Effector memory CD4-positive, alpha-beta T cell (primary cell): ENCODE measurements around the gene CBFA2T3.
"Not testable (repeated sequence)": the region's sequence is repeated elsewhere in the genome, so short reads cannot be mapped to it uniquely, and the experiment has no call there.

ENCODE experiments used
- DNase-seq, 3 donors: peaks; one replicate each; pipeline ENCODE4 v3.0.0-alpha.2; 2020
- H3K27ac ChIP-seq: 2 replicates; pipeline ENCODE4 v1.7.0; 2013; ENCODE audit warnings: mild to moderate bottlenecking, low read length, moderate library complexity; ENCODE audit not compliant: insufficient read depth, poor library complexity, severe bottlenecking
- H3K27me3 ChIP-seq: replicated peaks from 2 replicates; pipeline ENCODE4 v1.7.0; 2013; ENCODE audit warnings: mild to moderate bottlenecking, low read length; ENCODE audit not compliant: insufficient read depth, control insufficient read depth, poor library complexity, severe bottlenecking
- H3K36me3 ChIP-seq: 2 replicates; pipeline ENCODE4 v1.7.0; 2013; ENCODE audit warnings: mild to moderate bottlenecking, low read length, moderate library complexity; ENCODE audit not compliant: control insufficient read depth, insufficient read depth
- H3K4me1 ChIP-seq: 2 replicates; pipeline ENCODE4 v1.7.0; 2013; ENCODE audit warnings: low read length, mild to moderate bottlenecking; ENCODE audit not compliant: control insufficient read depth, insufficient read depth, poor library complexity, severe bottlenecking
- H3K4me3 ChIP-seq: 2 replicates; pipeline ENCODE4 v1.7.0; 2013; ENCODE audit warnings: low read length, low read depth, mild to moderate bottlenecking; ENCODE audit not compliant: insufficient read depth, poor library complexity, severe bottlenecking
- H3K9me3 ChIP-seq: 2 replicates; pipeline ENCODE4 v1.7.0; 2013; ENCODE audit warnings: mild to moderate bottlenecking, low read length, moderate library complexity; ENCODE audit not compliant: control insufficient read depth

CBFA2T3 gene

DNA sequence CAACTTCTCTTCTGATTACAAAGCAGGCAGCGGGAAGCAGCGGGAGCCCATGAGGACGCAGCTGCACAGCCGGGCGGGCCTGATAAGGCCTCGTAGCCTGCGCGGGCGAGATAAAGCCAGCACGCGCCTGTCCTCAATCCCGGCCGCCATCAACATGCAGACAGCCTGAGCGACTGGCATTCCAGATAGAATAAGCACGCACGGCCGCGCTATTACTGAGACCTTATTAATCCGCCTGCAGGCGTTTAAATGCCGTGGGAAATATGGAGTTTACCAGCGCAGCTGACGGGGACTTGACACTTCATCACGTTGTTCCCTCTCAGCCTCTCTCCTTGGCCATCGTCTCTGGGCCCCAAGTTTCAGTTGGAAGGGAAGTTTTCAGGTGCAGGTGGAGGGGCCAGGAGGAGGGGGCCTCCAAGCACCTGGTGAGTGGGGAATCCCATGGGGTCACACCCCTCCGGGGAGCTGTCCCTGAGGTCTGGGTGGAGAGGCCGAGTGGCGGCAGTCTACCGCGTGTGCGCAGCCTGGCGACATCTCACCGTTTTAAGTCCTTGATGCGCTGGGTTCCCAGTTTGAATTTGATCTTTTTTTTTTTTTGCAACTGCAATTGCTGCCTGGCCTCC is 27.3 kb upstream of the CBFA2T3 start:
- H3K36me3 ChIP-seq = no peaks in the 10 kb centered on the region
- H3K27ac ChIP-seq = no peak overlapping the region
- no peaks in the 10 kb centered on the region for H3K27me3 ChIP-seq
- H3K4me3 ChIP-seq = no peak overlapping the region
- H3K4me1 ChIP-seq = peaks cover 2% of the 10 kb centered on the region
- H3K9me3 ChIP-seq = no peaks in the 10 kb centered on the region
- DNase-seq = no peak

DNA sequence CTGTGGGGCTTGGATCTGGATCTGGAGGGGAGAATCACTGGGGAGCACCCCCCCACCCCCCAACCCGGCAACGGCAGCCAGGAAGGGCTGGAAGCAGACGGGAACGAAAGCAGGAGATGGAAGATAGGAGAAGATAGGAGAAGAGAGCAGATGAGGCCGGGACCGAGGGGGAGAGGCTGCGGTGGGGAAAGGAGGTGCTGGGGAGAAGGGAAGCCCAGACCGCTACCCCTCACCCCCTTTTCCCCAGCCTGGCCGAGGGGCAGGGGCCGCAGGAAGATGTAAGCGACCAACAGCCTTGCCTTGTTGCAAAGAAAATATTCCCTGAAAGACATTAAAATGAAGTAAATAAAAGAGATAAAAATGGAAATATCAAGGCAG is 26.8 kb upstream of the CBFA2T3 start:
- no peaks in the 10 kb centered on the region for H3K9me3 ChIP-seq
- H3K4me3 ChIP-seq = no peak overlapping the region
- H3K36me3 ChIP-seq = no peaks in the 10 kb centered on the region
- H3K27me3 ChIP-seq = no peaks in the 10 kb centered on the region
- no peak for DNase-seq
- H3K27ac ChIP-seq = no peak overlapping the region
- H3K4me1 ChIP-seq = peaks cover 2% of the 10 kb centered on the region

- DNase-seq = no peak
- no peaks in the 10 kb centered on the region for H3K27me3 ChIP-seq
- H3K27ac ChIP-seq = no peak overlapping the region
- no peaks in the 10 kb centered on the region for H3K9me3 ChIP-seq
- no peak overlapping the region for H3K4me3 ChIP-seq
- peaks cover 2% of the 10 kb centered on the region for H3K4me1 ChIP-seq
- no peaks in the 10 kb centered on the region for H3K36me3 ChIP-seq
These were observed 26.1 kb upstream of the CBFA2T3 start for GRCh38 chr16:89002851-89003830.

DNA sequence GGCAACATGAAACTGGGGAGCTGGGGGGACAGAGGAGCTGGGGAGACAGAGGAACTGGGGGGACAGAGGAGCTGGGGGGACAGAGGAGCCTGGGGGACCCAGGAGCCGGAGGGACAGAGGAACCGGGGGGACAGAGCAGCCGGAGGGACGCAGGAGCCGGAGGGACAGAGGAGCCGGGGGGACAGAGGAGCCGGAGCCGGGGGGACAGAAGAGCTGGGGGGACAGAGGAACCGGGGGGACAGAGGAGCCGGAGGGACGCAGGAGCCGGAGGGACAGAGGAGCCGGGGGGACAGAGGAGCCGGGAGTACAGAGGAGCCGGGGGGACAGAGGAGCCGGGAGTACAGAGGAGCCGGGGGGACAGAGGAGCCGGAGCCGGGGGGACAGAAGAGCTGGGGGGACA is 25.1 kb upstream of the CBFA2T3 start:
- not testable (repeated sequence) for H3K4me1 ChIP-seq, H3K9me3 ChIP-seq, H3K36me3 ChIP-seq, H3K27me3 ChIP-seq, H3K4me3 ChIP-seq, DNase-seq, H3K27ac ChIP-seq

- Histone ChIP-seq H3K27ac (no peak overlapping the region), H3K4me3 (no peak overlapping the region), H3K4me1 (peaks cover 2% of the 10 kb centered on the region), H3K9me3 (peaks cover 5% of the 10 kb centered on the region), H3K27me3 (no peaks in the 10 kb centered on the region), H3K36me3 (no peaks in the 10 kb centered on the region)
- DNase-seq = no peak
These were observed 24.4 kb upstream of the CBFA2T3 start for GRCh38 chr16:89001117-89002027.

- H3K27me3 ChIP-seq = no peaks in the 10 kb centered on the region
- no peak overlapping the region for H3K27ac ChIP-seq
- H3K4me3 ChIP-seq = no peak overlapping the region
- no peak for DNase-seq
- H3K9me3 ChIP-seq = peaks cover 5% of the 10 kb centered on the region
- H3K36me3 ChIP-seq = no peaks in the 10 kb centered on the region
- peaks cover 2% of the 10 kb centered on the region for H3K4me1 ChIP-seq
These were observed 23.4 kb upstream of the CBFA2T3 start for GRCh38 chr16:89000207-89000959.

- no peak for DNase-seq
- peaks cover 5% of the 10 kb centered on the region for H3K9me3 ChIP-seq
- H3K27me3 ChIP-seq = peaks cover 4% of the 10 kb centered on the region
- no peaks in the 10 kb centered on the region for H3K36me3 ChIP-seq
- H3K4me3 ChIP-seq = no peak overlapping the region
- H3K4me1 ChIP-seq = peaks cover 2% of the 10 kb centered on the region
- H3K27ac ChIP-seq = no peak overlapping the region
These were observed 22.6 kb upstream of the CBFA2T3 start for GRCh38 chr16:88999457-89000206.

GRCh38 chr16:88995746-88996535 is 18.9 kb upstream of the CBFA2T3 start:
- H3K27ac ChIP-seq = no peak overlapping the region
- DNase-seq = no peak
- peaks cover 5% of the 10 kb centered on the region for H3K9me3 ChIP-seq
- no peak overlapping the region for H3K4me3 ChIP-seq
- peaks cover 4% of the 10 kb centered on the region for H3K27me3 ChIP-seq
- H3K4me1 ChIP-seq = peaks cover 4% of the 10 kb centered on the region
- no peaks in the 10 kb centered on the region for H3K36me3 ChIP-seq
